GM12865 (cell line): ENCODE measurements around the gene CSPG5.

ENCODE experiments used
- DNase-seq: peaks from one replicate; pipeline ENCODE4 v3.0.0; 2010; ENCODE audit warnings: low read depth
- H3K4me3 ChIP-seq: 2 replicates; pipeline ENCODE4 v1.5.1; 2011; ENCODE audit warnings: mild to moderate bottlenecking, low read depth, low read length, control low read depth
- TF ChIP-seq, protein P1 (sequence below): IDR thresholded peaks from 2 replicates; pipeline ENCODE4 v1.5.1; 2011; ENCODE audit warnings: low read length, control low read depth, low read depth, inconsistent platforms; ENCODE audit not compliant: insufficient read depth; ENCODE audit errors: missing control alignments

CSPG5 gene

DNA sequence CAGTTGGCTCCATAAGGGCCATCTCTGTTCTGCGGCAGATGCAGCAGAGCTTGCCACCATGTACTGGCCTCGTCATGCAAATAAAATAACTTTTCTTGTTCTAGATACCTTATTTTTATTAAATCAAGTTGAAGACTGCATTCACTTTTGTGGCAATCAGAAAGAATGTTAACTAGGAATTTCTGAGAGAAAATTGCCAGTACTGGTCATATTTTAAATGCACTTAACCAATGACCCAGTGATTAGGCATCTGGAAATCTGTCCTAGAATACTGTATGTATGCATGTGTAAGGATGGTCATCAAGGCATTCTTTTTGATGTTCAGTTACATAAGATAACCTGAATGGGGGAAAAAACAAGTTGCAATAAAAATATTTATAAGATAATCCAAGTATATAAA lies 34.2 kb upstream of the CSPG5 start:
- TF ChIP-seq, protein P1, sequence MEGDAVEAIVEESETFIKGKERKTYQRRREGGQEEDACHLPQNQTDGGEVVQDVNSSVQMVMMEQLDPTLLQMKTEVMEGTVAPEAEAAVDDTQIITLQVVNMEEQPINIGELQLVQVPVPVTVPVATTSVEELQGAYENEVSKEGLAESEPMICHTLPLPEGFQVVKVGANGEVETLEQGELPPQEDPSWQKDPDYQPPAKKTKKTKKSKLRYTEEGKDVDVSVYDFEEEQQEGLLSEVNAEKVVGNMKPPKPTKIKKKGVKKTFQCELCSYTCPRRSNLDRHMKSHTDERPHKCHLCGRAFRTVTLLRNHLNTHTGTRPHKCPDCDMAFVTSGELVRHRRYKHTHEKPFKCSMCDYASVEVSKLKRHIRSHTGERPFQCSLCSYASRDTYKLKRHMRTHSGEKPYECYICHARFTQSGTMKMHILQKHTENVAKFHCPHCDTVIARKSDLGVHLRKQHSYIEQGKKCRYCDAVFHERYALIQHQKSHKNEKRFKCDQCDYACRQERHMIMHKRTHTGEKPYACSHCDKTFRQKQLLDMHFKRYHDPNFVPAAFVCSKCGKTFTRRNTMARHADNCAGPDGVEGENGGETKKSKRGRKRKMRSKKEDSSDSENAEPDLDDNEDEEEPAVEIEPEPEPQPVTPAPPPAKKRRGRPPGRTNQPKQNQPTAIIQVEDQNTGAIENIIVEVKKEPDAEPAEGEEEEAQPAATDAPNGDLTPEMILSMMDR = no peak
- DNase-seq = no peak
- H3K4me3 ChIP-seq = no peak overlapping the region

GRCh38 chr3:47612178-47612577 lies 33.5 kb upstream of the CSPG5 start:
- DNase-seq = no peak
- TF ChIP-seq, protein P1 = no peak
- H3K4me3 ChIP-seq = no peak overlapping the region

- DNase-seq = no peak
- H3K4me3 ChIP-seq = no peak overlapping the region
- TF ChIP-seq, protein P1 = no peak
These were observed 32.9 kb upstream of the CSPG5 start for GRCh38 chr3:47611576-47611975.

- DNase-seq = no peak
- TF ChIP-seq, protein P1 = no peak
- H3K4me3 ChIP-seq = no peak overlapping the region
These were observed 31.9 kb upstream of the CSPG5 start for GRCh38 chr3:47610583-47610982.

DNA sequence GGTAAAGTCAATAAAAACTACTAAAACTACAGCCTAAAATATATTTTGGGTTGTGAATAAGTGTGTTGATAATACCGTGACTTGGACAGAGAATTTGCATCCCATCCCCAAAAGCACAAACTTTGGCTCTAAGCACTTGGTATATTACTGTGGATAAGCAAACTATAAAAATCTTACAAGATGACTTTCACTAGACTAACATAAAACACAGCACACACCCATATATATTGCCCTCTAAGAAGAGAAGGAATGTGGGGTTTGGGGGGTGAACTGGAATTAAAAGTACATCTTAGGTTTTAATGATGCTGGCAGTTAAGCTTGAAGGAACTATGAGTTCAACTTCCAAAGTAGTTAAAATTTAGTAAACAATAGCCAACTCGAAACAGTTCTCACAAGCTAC lies 28.7 kb upstream of the CSPG5 start:
- no peak overlapping the region for H3K4me3 ChIP-seq
- TF ChIP-seq, protein P1 = no peak
- no peak for DNase-seq

GRCh38 chr3:47606165-47606564 lies 27.5 kb upstream of the CSPG5 start:
- TF ChIP-seq, protein P1 = no peak
- no peak for DNase-seq
- H3K4me3 ChIP-seq = no peak overlapping the region

DNA sequence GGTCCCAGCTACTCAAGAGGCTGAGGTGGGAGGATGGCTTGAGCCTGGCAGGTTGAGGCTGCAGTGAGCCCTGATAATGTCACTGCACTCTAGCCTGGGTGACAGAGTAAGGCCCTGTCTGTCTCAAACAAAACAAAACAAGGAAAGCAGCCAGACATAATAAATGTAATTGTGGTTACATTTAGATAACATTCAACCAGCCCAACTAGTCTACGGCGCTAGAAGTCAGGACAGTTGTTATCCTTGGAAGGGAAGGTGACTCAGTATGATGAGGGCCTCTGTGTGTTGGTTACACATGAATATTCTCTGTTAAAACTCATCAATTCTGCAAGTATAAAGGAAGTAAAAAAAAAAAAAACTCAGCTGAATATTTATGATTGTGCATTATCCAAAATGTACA lies 27.0 kb upstream of the CSPG5 start:
- no peak overlapping the region for H3K4me3 ChIP-seq
- DNase-seq = no peak
- TF ChIP-seq, protein P1 = no peak
